Heart left ventricle (tissue), 16 donors: ENCODE results near the gene TRIP12. TPM values are rescaled to one million over a fixed set of nuclear protein-coding genes. Genes with fewer than 3 reads are reported as not detected.

Experiments
- ATAC-seq, 4 donors: fragments of 200-7000 bp; cut with Tn5 transposase; one replicate each; pipeline ENCODE4 v1.9.1; 2020 to 2022; ENCODE audit warnings: moderate library complexity in 4 of 4, mild to moderate bottlenecking in 3 of 4, moderate number of reproducible peaks in 1 of 4
- DNase-seq, 5 donors: peaks; one replicate each; pipeline ENCODE4 v3.0.0-alpha.2; 2020
- H3K27ac ChIP-seq, 12 donors: fragments of 200-600 bp; sonication (generic) in 4 of 12; one replicate each; pipeline versions ENCODE4 v1.5.0 to v1.8.0; 2016 to 2022; ENCODE audit warnings: mild to moderate bottlenecking in 2 of 12
- H3K27me3 ChIP-seq, 9 donors: fragments of 200-600 bp; sonication (generic) in 2 of 9; one replicate each; pipeline versions ENCODE4 v1.5.1 to v1.8.0; 2016 to 2022; ENCODE audit warnings: mild to moderate bottlenecking in 3 of 9
- H3K36me3 ChIP-seq, 9 donors: fragments of 200-600 bp; sonication (generic) in 2 of 9; one replicate each; pipeline versions ENCODE4 v1.5.0 to v1.8.0; 2018 to 2022; ENCODE audit warnings: mild to moderate bottlenecking in 2 of 9
- H3K4me1 ChIP-seq, 12 donors: fragments of 200-600 bp; sonication (generic) in 4 of 12; one replicate each; pipeline versions ENCODE4 v1.5.0 to v1.8.0; 2016 to 2022; ENCODE audit warnings: mild to moderate bottlenecking in 3 of 12
- H3K4me3 ChIP-seq, 12 donors: fragments of 200-600 bp; sonication (generic) in 4 of 12; one replicate each; pipeline versions ENCODE4 v1.5.0 to v1.8.0; 2017 to 2022; ENCODE audit warnings: mild to moderate bottlenecking in 9 of 12, moderate library complexity in 4 of 12
- H3K9me3 ChIP-seq, 12 donors: fragments of 200-600 bp; sonication (generic) in 4 of 12; one replicate each; pipeline versions ENCODE4 v1.5.0 to v1.8.0; 2016 to 2022; ENCODE audit warnings: mild to moderate bottlenecking in 1 of 12
- POLR2A ChIP-seq, 2 donors: fragments of 450-650 bp; IDR thresholded peaks; one replicate each; pipeline ENCODE4 v1.6.1; 2017; ENCODE audit warnings: antibody characterized with exemption in 2 of 2, mild to moderate bottlenecking in 2 of 2, moderate library complexity in 2 of 2
- WGBS, 4 donors: extraction: QIAGEN DNeasy Blood & Tissue Kit in 2 of 4; methylation state at CpG; one replicate each; pipeline versions ENCODE4 v1.1.5 to v1.1.7; 2013 to 2018; 5-methylcytosine and 5-hydroxymethylcytosine counted together
- intact Hi-C, 10 donors: fragments of 100-400 bp; cut with DNase I; formaldehyde crosslinking; loops; one replicate each; pipeline versions ENCODE4 v1.11.1 to v1.14.2; 2022
- polyA plus RNA-seq, 2 donors: library from polyadenylated mRNA; stranded (reverse); fragments of 200-250 nt; gene quantifications; one replicate each; pipeline ENCODE4 v1.2.3, GENCODE V29; 2013
- total RNA-seq, 9 donors: library from RNA; depleted of rRNA in 2 of 9; stranded (reverse); fragments of >200 nt in 2 of 9; fragmentation: NEBNext Ultra II Directional in 3 of 9; extraction: Animal tissue kit (Norgen Biotek cat#: 25700) in 3 of 9; gene quantifications; one replicate each; pipeline versions ENCODE4 v1.1.0 to v1.2.4, GENCODE V29; 2016 to 2023
- TF ChIP-seq, protein P1 (sequence below), 12 donors: fragments of 200-600 bp; sonication (generic) in 4 of 12; IDR thresholded peaks; one replicate each; pipeline versions ENCODE4 v1.5.0 to v1.8.0; 2018 to 2022; ENCODE audit warnings: antibody characterized with exemption in 12 of 12, mild to moderate bottlenecking in 5 of 12
- donor health status: ischemic (EF 13 %, LVEDD 7.1; RV severe dilation, severe dysfunction).
- donor health status: healthy with polysubstance abuse.
- donor health status: DM: no; HTN: yes; CAD: no.
- donor health status: DM: no; HTN: no; CAD: no.
- donor health status: ischemic (EF 25% LVEDD 6.9; RV normal size, moderate dysfunction).
- donor health status: ischemic (EF 25% LVEDD 5.7; RV mildly dilated, moderate dysfunction).
- donor health status: healthy.
- donor health status: DM: yes; HTN: yes; CAD: no.
- donor health status: ischemic (EF 35%, LVEDD 5.7; RV mildly dilated, moderate dysfunction).
- donor health status: nonischemic (EF 11% LVEDD 7.7; RV severe dilation, severe dysfunction).
- donor health status: DM: yes; HTN: yes; CAD: no.
- donor health status: PGD.
- donor health status: ischemic (EF 29% LVEDD 5.4; RV normal size, mild dysfunction).
- donor health status: nonischemic (EF 23%, LVEDD 6.1; RV moderate dilation, normal function).

Gene TRIP12
- total and polyA plus RNA-seq, 11 donors: 16.1 to 245 (median 193) TPM

DNA sequence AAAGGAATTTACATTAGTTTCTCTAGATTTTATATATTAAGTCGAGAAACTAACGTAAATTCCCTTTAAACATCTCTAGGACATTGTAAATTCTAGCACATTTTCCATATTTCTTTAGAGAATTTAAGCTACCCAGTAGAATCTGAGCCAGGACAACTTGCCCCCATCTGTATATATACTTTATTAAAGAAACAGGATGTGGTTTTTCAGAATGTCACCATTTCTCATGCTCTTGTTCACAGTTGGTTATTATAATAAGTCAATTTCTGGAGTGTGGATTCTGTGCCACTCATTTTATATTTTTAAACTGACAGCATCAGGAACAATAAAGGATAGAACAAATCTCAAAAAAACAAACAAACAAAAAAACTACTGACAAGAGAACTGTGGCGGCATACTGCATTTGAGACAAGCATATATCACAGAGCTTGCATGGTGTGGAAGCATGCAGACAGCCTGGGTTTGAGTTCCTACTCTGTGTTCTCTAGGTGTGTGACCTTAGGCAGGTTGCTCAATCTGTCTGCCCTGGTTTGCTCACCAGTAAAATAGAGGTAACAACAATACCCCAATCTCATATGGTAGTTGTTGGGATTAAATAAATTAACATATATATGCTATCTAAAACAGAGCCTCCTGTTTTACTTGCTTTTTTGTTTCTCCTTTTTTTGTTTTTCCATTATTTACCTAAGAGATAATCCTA is 146.0 kb downstream of the TRIP12 start:
- Histone ChIP-seq H3K4me3 (no peak overlapping the region), H3K27me3 (no peaks in the 10 kb centered on the region), H3K27ac (no peak overlapping the region), H3K4me1 (peaks cover 0 to 12% (median 0%) of the 10 kb centered on the region in 12 donors), H3K9me3 (no peaks in the 10 kb centered on the region), H3K36me3 (peaks cover 0 to 98% (median 91%) of the 10 kb centered on the region in 9 donors)
- DNase-seq (no peak), ATAC-seq (no peak)
- TF ChIP-seq, protein P1, sequence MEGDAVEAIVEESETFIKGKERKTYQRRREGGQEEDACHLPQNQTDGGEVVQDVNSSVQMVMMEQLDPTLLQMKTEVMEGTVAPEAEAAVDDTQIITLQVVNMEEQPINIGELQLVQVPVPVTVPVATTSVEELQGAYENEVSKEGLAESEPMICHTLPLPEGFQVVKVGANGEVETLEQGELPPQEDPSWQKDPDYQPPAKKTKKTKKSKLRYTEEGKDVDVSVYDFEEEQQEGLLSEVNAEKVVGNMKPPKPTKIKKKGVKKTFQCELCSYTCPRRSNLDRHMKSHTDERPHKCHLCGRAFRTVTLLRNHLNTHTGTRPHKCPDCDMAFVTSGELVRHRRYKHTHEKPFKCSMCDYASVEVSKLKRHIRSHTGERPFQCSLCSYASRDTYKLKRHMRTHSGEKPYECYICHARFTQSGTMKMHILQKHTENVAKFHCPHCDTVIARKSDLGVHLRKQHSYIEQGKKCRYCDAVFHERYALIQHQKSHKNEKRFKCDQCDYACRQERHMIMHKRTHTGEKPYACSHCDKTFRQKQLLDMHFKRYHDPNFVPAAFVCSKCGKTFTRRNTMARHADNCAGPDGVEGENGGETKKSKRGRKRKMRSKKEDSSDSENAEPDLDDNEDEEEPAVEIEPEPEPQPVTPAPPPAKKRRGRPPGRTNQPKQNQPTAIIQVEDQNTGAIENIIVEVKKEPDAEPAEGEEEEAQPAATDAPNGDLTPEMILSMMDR (IDR thresholded peaks at IDR 0.05): no peak
- TF ChIP-seq POLR2A (IDR thresholded peaks at IDR 0.05): no peak
- intact Hi-C loops: no loop called here
- WGBS, 4 donors: 94 to 99% (median 97%) methylated on average over 3 of the region's 3 CpGs

DNA sequence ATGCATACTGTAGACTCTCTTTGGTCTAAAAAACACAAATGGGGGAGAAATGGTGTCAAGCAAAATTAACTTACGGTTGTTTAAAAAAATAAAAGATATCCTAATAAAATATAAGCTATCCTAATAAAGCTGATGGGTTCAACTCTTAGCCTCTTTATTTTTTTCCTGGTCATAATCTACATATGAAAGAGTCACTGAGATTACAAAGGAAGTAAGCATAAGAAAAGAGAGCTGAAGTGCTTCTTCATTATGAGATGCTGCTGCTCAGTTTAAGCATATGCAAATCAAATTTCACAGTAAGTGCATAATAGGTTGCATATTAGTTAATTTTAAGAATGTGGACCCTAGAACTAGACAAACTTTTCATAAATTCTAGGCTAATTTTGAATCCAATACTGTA is 147.6 kb downstream of the TRIP12 start:
- WGBS, 4 donors: 97 to 100% (median 100%) methylated on average over 1 of the region's 1 CpG
- H3K27me3 ChIP-seq: no peaks in the 10 kb centered on the region
- no peak overlapping the region for H3K27ac ChIP-seq
- DNase-seq: no peak
- intact Hi-C loops: no loop called here
- H3K9me3 ChIP-seq: no peaks in the 10 kb centered on the region
- no peak for ATAC-seq
- TF ChIP-seq, protein P1 (IDR thresholded peaks at IDR 0.05): no peak
- TF ChIP-seq POLR2A (IDR thresholded peaks at IDR 0.05): no peak
- H3K4me1 ChIP-seq: peaks cover 0 to 11% (median 0%) of the 10 kb centered on the region in 12 donors
- H3K4me3 ChIP-seq: no peak overlapping the region
- peaks cover 0 to 100% (median 98%) of the 10 kb centered on the region in 9 donors for H3K36me3 ChIP-seq

DNA sequence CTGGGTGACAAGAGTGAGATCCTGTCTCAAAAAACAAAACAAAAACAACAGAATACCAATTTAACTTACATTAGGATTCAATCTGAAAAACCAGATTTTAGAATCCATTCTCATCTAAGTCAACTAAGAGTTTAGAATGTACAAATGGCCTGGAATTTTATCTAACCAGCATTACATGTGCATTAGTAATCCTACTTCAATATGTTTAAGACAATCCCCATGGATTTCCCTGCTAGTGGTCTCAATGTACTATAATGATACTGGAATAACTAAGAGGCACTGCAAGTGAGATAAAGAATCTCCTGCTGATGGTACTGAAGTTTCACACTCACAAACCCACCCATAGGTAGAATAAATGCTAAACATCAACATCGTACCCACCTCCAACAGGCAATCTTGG is 153.6 kb downstream of the TRIP12 start:
- 90 to 100% (median 94%) methylated on average over 1 of the region's 1 CpG for WGBS, 4 donors
- H3K27ac ChIP-seq: no peak overlapping the region
- ATAC-seq: no peak
- no peaks in the 10 kb centered on the region for H3K9me3 ChIP-seq
- TF ChIP-seq, protein P1 (IDR thresholded peaks at IDR 0.05): no peak
- TF ChIP-seq POLR2A (IDR thresholded peaks at IDR 0.05): no peak
- H3K36me3 ChIP-seq: peaks cover 0 to 100% (median 98%) of the 10 kb centered on the region in 9 donors
- intact Hi-C loops: no loop called here
- H3K27me3 ChIP-seq: no peaks in the 10 kb centered on the region
- no peak for DNase-seq
- no peaks in the 10 kb centered on the region for H3K4me1 ChIP-seq
- H3K4me3 ChIP-seq: no peak overlapping the region

DNA sequence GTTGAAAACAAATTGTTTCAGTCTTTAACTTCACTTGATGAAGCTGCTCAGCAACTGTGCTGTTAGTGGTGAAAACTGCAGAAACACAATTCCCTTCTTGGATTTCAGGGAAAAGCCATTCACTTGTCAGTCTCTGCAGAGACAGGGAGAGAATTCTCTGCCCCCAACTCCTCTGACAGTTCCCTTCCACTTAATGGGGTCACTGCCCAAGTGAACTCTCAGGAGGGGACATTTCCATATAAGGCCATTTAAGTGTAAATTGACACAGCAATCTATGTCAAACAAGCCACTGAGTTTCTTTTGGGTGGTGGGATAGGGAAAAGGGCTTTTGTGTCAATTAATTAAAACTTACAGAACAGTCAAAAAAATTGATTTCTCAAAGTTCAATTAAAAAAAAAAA is 156.1 kb downstream of the TRIP12 start:
- no peak overlapping the region for H3K27ac ChIP-seq
- intact Hi-C loops: no loop called here
- no peak for ATAC-seq
- H3K9me3 ChIP-seq: no peaks in the 10 kb centered on the region
- no peaks in the 10 kb centered on the region for H3K4me1 ChIP-seq
- no peak overlapping the region for H3K4me3 ChIP-seq
- no peak for TF ChIP-seq POLR2A (IDR thresholded peaks at IDR 0.05)
- TF ChIP-seq, protein P1 (IDR thresholded peaks at IDR 0.05): no peak
- H3K27me3 ChIP-seq: no peaks in the 10 kb centered on the region
- no peak for DNase-seq
- H3K36me3 ChIP-seq: peaks cover 0 to 79% (median 73%) of the 10 kb centered on the region in 9 donors
